ENCODE measurements around the gene EGLN3. TPM values are rescaled to one million over a fixed set of nuclear protein-coding genes. Genes with fewer than 3 reads are reported as not detected.

Gene EGLN3
- total and polyA plus RNA-seq, 2 donors from 2014 or later: 19.6 to 22.5 TPM

- no peak for FAIRE-seq
- no peaks in the 10 kb centered on the region for H3K4me1 ChIP-seq (ENCODE audit: control insufficient read depth in 2 of 3, insufficient read depth in 2 of 3, low read depth in 1 of 3, low read length in 3 of 3)
- no peak for TF ChIP-seq CTCF (IDR thresholded peaks at IDR 0.05; ENCODE audit: borderline replicate concordance, extremely low read depth, insufficient read depth)
- H3K36me3 ChIP-seq (ENCODE audit: control insufficient read depth in 2 of 3, insufficient read depth in 3 of 3, low read length in 3 of 3): no peaks in the 10 kb centered on the region
- no peaks in the 10 kb centered on the region for H3K27me3 ChIP-seq (ENCODE audit: control insufficient read depth, insufficient read depth, low read length)
- no peak overlapping the region for H3K9ac ChIP-seq (ENCODE audit: low read length in 3 of 3)
- no peak overlapping the region for H3K27ac ChIP-seq (ENCODE audit: low read depth in 2 of 2, low read length in 2 of 2)
- no peak for DNase-seq
- H3K4me3 ChIP-seq (ENCODE audit: low read length in 3 of 3): no peak overlapping the region
- H3K9me3 ChIP-seq (ENCODE audit: control insufficient read depth in 2 of 3, insufficient read depth in 1 of 3, low read length in 3 of 3): no peaks in the 10 kb centered on the region
- intact Hi-C loops (cut with DNase I): no loop called here
Observed at GRCh38 chr14:33894339-33894738, 56.5 kb downstream of the EGLN3 start.

GRCh38 chr14:33891700-33892099 is 59.2 kb downstream of the EGLN3 start:
- intact Hi-C loops (cut with DNase I): no loop called here
- H3K27ac ChIP-seq (ENCODE audit: low read depth in 2 of 2, low read length in 2 of 2): no peak overlapping the region
- H3K9me3 ChIP-seq (ENCODE audit: control insufficient read depth in 2 of 3, insufficient read depth in 1 of 3, low read length in 3 of 3): no peaks in the 10 kb centered on the region
- no peaks in the 10 kb centered on the region for H3K4me1 ChIP-seq (ENCODE audit: control insufficient read depth in 2 of 3, insufficient read depth in 2 of 3, low read depth in 1 of 3, low read length in 3 of 3)
- no peak for TF ChIP-seq CTCF (IDR thresholded peaks at IDR 0.05; ENCODE audit: borderline replicate concordance, extremely low read depth, insufficient read depth)
- FAIRE-seq (peak; percentile 8), DNase-seq (no peak)
- no peaks in the 10 kb centered on the region for H3K27me3 ChIP-seq (ENCODE audit: control insufficient read depth, insufficient read depth, low read length)
- H3K36me3 ChIP-seq (ENCODE audit: control insufficient read depth in 2 of 3, insufficient read depth in 3 of 3, low read length in 3 of 3): no peaks in the 10 kb centered on the region
- no peak overlapping the region for H3K4me3 ChIP-seq (ENCODE audit: low read length in 3 of 3)
- no peak overlapping the region for H3K9ac ChIP-seq (ENCODE audit: low read length in 3 of 3)

- Histone ChIP-seq H3K36me3 (ENCODE audit: control insufficient read depth in 2 of 3, insufficient read depth in 3 of 3, low read length in 3 of 3) (no peaks in the 10 kb centered on the region), H3K9me3 (ENCODE audit: control insufficient read depth in 2 of 3, insufficient read depth in 1 of 3, low read length in 3 of 3) (peaks cover 0 to 7% (median 0%) of the 10 kb centered on the region in 3 donors), H3K4me3 (ENCODE audit: low read length in 3 of 3) (no peak overlapping the region), H3K27me3 (ENCODE audit: control insufficient read depth, insufficient read depth, low read length) (no peaks in the 10 kb centered on the region), H3K4me1 (ENCODE audit: control insufficient read depth in 2 of 3, insufficient read depth in 2 of 3, low read depth in 1 of 3, low read length in 3 of 3) (no peaks in the 10 kb centered on the region), H3K27ac (ENCODE audit: low read depth in 2 of 2, low read length in 2 of 2) (no peak overlapping the region), H3K9ac (ENCODE audit: low read length in 3 of 3) (no peak overlapping the region)
- TF ChIP-seq CTCF (IDR thresholded peaks at IDR 0.05; ENCODE audit: borderline replicate concordance, extremely low read depth, insufficient read depth): no peak
- intact Hi-C loops (cut with DNase I): no loop called here
- DNase-seq (no peak), FAIRE-seq (no peak)
Observed at GRCh38 chr14:33884916-33885315, 66.0 kb downstream of the EGLN3 start.

- intact Hi-C loops (cut with DNase I): no loop called here
- DNase-seq: no peak
- FAIRE-seq: no peak
Observed at GRCh38 chr14:33880330-33880729, 70.5 kb downstream of the EGLN3 start.

More at GRCh38 chr14:33880330-33880729, 70.5 kb downstream of the EGLN3 start:
- Histone ChIP-seq H3K9me3 (ENCODE audit: control insufficient read depth in 2 of 3, insufficient read depth in 1 of 3, low read length in 3 of 3) (peaks cover 0 to 11% (median 0%) of the 10 kb centered on the region in 3 donors), H3K27ac (ENCODE audit: low read depth in 2 of 2, low read length in 2 of 2) (no peak overlapping the region), H3K4me1 (ENCODE audit: control insufficient read depth in 2 of 3, insufficient read depth in 2 of 3, low read depth in 1 of 3, low read length in 3 of 3) (no peaks in the 10 kb centered on the region), H3K9ac (ENCODE audit: low read length in 3 of 3) (no peak overlapping the region), H3K36me3 (ENCODE audit: control insufficient read depth in 2 of 3, insufficient read depth in 3 of 3, low read length in 3 of 3) (no peaks in the 10 kb centered on the region), H3K4me3 (ENCODE audit: low read length in 3 of 3) (no peak overlapping the region), H3K27me3 (ENCODE audit: control insufficient read depth, insufficient read depth, low read length) (no peaks in the 10 kb centered on the region)
- no peak for TF ChIP-seq CTCF (IDR thresholded peaks at IDR 0.05; ENCODE audit: borderline replicate concordance, extremely low read depth, insufficient read depth)
